ENCODE data around the gene UBE2U. TPM values are rescaled to one million over a fixed set of nuclear protein-coding genes. Genes with fewer than 3 reads are reported as not detected.

UBE2U gene
- total and polyA plus RNA-seq, 2 of the 8 experiments (the other 6 are each of a cell fraction or from before 2014, with no cell fraction given): not detected

- TF ChIP-seq CHD7 (IDR thresholded peaks at IDR 0.05; ENCODE audit: insufficient replicate concordance, low read length) (no peak), HDAC6 (IDR thresholded peaks at IDR 0.05; ENCODE audit: low read depth, low read length) (no peak), SIN3A (conservative IDR thresholded peaks at IDR 0.05 in 1 of 2, IDR thresholded peaks at IDR 0.05 in 1 of 2; ENCODE audit: low read depth in 1 of 2, low read length in 2 of 2) (no peak), KDM1A (IDR thresholded peaks at IDR 0.05; ENCODE audit: borderline replicate concordance, low read length) (no peak), ZNF274 (IDR thresholded peaks at IDR 0.05; ENCODE audit: borderline replicate concordance, extremely low read depth, low read length) (no peak), SUZ12 (IDR thresholded peaks at IDR 0.05; ENCODE audit: low read length) (no peak), SAP30 (IDR thresholded peaks at IDR 0.05; ENCODE audit: insufficient read depth, insufficient replicate concordance, low read length) (no peak)
Measured at GRCh38 chr1:64241069-64241468, 37.6 kb downstream of the UBE2U start (continued).
